ENCODE measurements around the gene ALS2. TPM values are rescaled to one million over a fixed set of nuclear protein-coding genes. Genes with fewer than 3 reads are reported as not detected.

Gene ALS2
- total RNA-seq, 1 donor from 2014 or later = 41.0 TPM

DNA sequence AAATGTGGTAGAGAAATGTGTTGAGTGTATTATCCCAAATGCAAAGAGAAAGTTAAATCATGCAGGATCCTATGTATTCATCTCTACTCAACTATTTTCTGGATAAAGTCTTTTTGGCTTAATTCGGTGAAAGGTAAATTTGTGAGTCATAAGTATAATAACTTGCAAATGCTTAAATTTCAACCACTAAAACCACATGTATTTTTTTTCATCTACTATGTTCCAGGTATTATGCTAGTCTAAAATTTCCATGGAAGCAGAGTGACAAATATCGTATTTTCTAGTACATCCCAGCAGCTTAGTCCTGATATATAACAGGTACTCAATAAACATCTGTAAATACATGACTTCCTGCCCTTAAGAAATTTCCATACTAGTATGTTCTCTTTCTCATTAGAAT, 6.2 kb downstream of the ALS2 start:
- Histone ChIP-seq H3K79me2 (ENCODE audit: low read depth) (peaks cover 95% of the 10 kb centered on the region), H3K4me3 (no peak overlapping the region), H3K36me3 (no peaks in the 10 kb centered on the region), H3K4me2 (no peak overlapping the region), H3K27ac (no peak overlapping the region), H4K20me1 (ENCODE audit: low read depth) (peaks cover 42% of the 10 kb centered on the region), H3K27me3 (no peaks in the 10 kb centered on the region), H3F3A (ENCODE audit: low read depth) (no peaks in the 10 kb centered on the region), H3K9me3 (ENCODE audit: low read depth) (no peaks in the 10 kb centered on the region), H2AFZ (replicated peaks) (no peak overlapping the region), H3K9ac (no peak overlapping the region), H3K4me1 (peaks cover 22% of the 10 kb centered on the region)
- H3K27ac Mint-ChIP-seq = no peak overlapping the region
- no peak overlapping the region for H3K4me3 Mint-ChIP-seq
- H3K27me3 Mint-ChIP-seq (ENCODE audit: insufficient read depth, low read depth) = no peaks in the 10 kb centered on the region
- no peak for DNase-seq (ENCODE audit: low spot score)
- H3K4me1 Mint-ChIP-seq = peaks cover 19% of the 10 kb centered on the region
- no peaks in the 10 kb centered on the region for H3K36me3 Mint-ChIP-seq
- H3K9me3 Mint-ChIP-seq = no peaks in the 10 kb centered on the region
- TF ChIP-seq EZH2 (IDR thresholded peaks at IDR 0.05) = no peak
- no peak for TF ChIP-seq EZH2phosphoT487 (IDR thresholded peaks at IDR 0.05)
- TF ChIP-seq, protein P1, sequence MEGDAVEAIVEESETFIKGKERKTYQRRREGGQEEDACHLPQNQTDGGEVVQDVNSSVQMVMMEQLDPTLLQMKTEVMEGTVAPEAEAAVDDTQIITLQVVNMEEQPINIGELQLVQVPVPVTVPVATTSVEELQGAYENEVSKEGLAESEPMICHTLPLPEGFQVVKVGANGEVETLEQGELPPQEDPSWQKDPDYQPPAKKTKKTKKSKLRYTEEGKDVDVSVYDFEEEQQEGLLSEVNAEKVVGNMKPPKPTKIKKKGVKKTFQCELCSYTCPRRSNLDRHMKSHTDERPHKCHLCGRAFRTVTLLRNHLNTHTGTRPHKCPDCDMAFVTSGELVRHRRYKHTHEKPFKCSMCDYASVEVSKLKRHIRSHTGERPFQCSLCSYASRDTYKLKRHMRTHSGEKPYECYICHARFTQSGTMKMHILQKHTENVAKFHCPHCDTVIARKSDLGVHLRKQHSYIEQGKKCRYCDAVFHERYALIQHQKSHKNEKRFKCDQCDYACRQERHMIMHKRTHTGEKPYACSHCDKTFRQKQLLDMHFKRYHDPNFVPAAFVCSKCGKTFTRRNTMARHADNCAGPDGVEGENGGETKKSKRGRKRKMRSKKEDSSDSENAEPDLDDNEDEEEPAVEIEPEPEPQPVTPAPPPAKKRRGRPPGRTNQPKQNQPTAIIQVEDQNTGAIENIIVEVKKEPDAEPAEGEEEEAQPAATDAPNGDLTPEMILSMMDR (IDR thresholded peaks at IDR 0.05) = no peak

DNA sequence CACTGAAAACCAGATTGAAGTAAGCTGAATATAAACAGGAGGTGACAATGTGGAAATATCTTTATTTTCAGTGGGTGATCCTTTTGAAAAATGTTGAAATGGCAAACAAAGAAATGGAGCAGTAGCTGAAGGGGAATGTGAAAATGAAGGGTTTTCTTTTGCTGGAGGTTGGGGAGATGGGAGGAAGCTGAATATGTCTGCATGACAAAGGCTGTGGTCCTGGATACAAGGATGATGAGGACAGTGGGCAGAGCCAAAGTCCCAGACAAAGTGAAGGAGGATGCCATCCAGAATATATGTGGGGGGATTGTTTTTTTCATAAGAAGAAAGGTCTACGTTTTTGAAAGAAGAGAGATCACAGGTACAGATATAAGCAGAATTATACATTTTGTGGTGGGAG, 6.7 kb downstream of the ALS2 start:
- Mint-ChIP-seq H3K36me3 (no peaks in the 10 kb centered on the region), H3K9me3 (no peaks in the 10 kb centered on the region), H3K4me1 (peaks cover 16% of the 10 kb centered on the region), H3K27ac (no peak overlapping the region), H3K27me3 (ENCODE audit: insufficient read depth, low read depth) (no peaks in the 10 kb centered on the region), H3K4me3 (no peak overlapping the region)
- no peak overlapping the region for H3K9ac ChIP-seq
- H3K4me2 ChIP-seq = no peak overlapping the region
- H3K27me3 ChIP-seq = no peaks in the 10 kb centered on the region
- H3F3A ChIP-seq (ENCODE audit: low read depth) = no peaks in the 10 kb centered on the region
- H3K9me3 ChIP-seq (ENCODE audit: low read depth) = no peaks in the 10 kb centered on the region
- no peak overlapping the region for H3K27ac ChIP-seq
- peaks cover 37% of the 10 kb centered on the region for H4K20me1 ChIP-seq (ENCODE audit: low read depth)
- no peak overlapping the region for H3K4me3 ChIP-seq
- H3K4me1 ChIP-seq = peaks cover 16% of the 10 kb centered on the region
- H3K79me2 ChIP-seq (ENCODE audit: low read depth) = peaks cover 94% of the 10 kb centered on the region
- DNase-seq (ENCODE audit: low spot score) = no peak
- no peak overlapping the region for H2AFZ ChIP-seq (replicated peaks)
- no peaks in the 10 kb centered on the region for H3K36me3 ChIP-seq
- TF ChIP-seq, protein P1 (IDR thresholded peaks at IDR 0.05) = no peak
- TF ChIP-seq EZH2 (IDR thresholded peaks at IDR 0.05) = no peak

DNA sequence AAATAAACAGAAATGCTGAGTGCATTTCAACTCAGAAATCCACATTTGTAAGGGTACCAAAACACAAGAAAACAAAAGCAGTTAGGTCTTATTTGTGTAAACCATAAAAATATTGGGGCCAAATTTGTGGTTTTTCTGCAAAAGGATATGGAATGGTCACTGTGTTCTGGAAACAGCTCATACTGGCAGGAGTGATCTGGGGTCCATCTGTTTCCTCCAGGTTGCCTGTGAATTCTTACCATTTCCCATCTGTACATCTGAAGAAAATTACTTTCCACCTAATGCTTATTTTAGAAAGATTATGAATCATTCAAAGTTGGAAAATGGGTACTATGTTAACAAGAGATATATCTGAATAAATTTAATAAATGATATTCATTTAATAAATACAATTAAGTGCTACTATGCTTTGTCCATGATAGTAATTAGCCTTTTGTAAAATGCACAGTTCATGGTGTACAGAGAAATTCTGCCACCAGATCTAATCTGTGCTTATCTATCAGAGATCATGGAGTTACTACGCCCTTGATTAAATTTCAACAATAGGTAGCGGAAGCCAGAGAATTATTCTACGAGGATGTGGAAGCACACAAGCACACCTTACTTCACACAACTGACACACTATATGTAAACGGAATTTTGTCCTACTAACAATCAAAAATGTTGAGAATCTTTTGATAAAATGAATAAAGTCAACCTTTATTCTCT, 10.9 kb downstream of the ALS2 start:
- Histone ChIP-seq H3K4me2 (no peak overlapping the region), H3K27ac (no peak overlapping the region), H3K9ac (no peak overlapping the region), H3K4me3 (no peak overlapping the region), H3K27me3 (no peaks in the 10 kb centered on the region), H2AFZ (replicated peaks) (no peak overlapping the region), H3K9me3 (ENCODE audit: low read depth) (no peaks in the 10 kb centered on the region), H3F3A (ENCODE audit: low read depth) (no peaks in the 10 kb centered on the region), H3K36me3 (no peaks in the 10 kb centered on the region), H3K79me2 (ENCODE audit: low read depth) (peaks cover 62% of the 10 kb centered on the region), H4K20me1 (ENCODE audit: low read depth) (peaks cover 17% of the 10 kb centered on the region), H3K4me1 (no peaks in the 10 kb centered on the region)
- H3K4me1 Mint-ChIP-seq = no peaks in the 10 kb centered on the region
- H3K36me3 Mint-ChIP-seq = peaks cover 7% of the 10 kb centered on the region
- H3K4me3 Mint-ChIP-seq = no peak overlapping the region
- no peaks in the 10 kb centered on the region for H3K27me3 Mint-ChIP-seq (ENCODE audit: insufficient read depth, low read depth)
- DNase-seq (ENCODE audit: low spot score) = no peak
- TF ChIP-seq, protein P1 (IDR thresholded peaks at IDR 0.05) = no peak
- TF ChIP-seq EZH2 (IDR thresholded peaks at IDR 0.05) (no peak), EZH2phosphoT487 (IDR thresholded peaks at IDR 0.05) (no peak)
- no peaks in the 10 kb centered on the region for H3K9me3 Mint-ChIP-seq
- no peak overlapping the region for H3K27ac Mint-ChIP-seq

All from neural progenitor cell (in vitro differentiated cells).